Stimulated activated naive CD4-positive, alpha-beta T cell treated with Interleukin-2 at 50 U/mL for 16 hours (primary cell): ENCODE results near the gene BCDIN3D.
"Not testable (repeated sequence)": the region's sequence is repeated elsewhere in the genome, so short reads cannot be mapped to it uniquely, and the experiment has no call there.

Experiments
- DNase-seq: peaks from one replicate; lab custom pipeline; 2025; lab: John Stamatoyannopoulos, UW

The BCDIN3D gene, protein sequence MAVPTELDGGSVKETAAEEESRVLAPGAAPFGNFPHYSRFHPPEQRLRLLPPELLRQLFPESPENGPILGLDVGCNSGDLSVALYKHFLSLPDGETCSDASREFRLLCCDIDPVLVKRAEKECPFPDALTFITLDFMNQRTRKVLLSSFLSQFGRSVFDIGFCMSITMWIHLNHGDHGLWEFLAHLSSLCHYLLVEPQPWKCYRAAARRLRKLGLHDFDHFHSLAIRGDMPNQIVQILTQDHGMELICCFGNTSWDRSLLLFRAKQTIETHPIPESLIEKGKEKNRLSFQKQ

DNA sequence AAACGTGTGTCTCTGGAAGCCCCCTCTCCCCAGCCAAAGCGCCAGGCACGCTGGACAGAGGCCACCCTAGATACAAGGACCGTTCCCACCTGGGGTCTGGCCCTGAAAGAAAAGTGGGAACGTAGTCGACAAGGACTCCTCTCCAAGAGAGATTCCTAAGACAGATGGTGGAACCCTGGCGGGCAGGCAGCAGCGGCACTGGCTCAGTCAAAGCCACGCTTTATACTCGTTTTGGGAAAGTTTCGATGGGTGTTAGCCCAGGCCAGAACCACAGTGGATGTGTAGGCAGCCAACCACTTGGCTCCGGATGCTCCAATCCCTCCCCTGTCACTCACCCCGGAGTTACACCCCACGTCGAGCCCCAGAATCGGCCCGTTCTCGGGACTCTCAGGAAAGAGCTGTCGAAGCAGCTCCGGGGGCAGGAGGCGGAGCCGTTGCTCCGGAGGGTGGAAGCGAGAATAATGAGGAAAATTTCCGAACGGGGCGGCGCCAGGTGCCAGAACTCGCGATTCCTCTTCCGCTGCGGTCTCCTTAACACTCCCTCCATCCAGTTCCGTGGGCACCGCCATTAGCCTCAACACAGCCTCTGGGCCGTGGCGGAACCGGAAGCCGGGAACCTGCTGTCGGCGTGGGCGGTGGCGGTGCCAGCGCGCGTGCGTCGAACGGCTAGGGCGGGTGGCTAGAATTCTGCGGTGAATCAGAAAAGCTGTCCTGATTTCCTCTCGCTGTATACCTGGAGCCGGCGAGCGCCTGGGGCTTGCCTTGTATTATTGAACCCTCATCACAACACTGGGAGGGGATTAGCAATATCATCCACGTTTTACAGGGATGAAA, at the start of gene BCDIN3D:
Gene BCDIN3D (minus strand): TSS at position 588 of the 834 bp plus-strand sequence. CDS start 19 bp downstream, at position 569.
- peak; percentile 92 for DNase-seq

GRCh38 chr12:49892084-49892731, 49.3 kb upstream of the BCDIN3D start:
- DNase-seq = no peak

DNA sequence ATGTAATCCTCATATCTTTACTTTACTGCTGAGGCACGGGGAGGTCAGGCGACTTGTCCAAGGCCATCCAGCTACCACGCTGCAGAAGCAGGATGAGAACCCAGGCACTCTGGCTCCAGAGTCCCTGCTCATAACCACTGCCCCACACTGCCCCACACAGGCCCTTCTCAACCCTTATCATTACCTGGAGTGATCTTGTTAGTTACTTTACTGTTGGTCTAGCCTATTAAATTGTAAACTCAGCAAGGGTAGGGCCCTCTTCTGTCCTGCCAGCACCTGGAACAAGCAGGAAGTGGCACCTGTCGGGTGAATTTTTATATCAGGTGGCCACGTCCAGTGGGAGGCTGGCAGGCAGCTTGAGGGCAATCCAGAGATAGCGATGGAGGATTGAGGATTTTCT, 48.6 kb upstream of the BCDIN3D start:
- no peak for DNase-seq

- DNase-seq = no peak
Measured at GRCh38 chr12:49891012-49891411, 48.1 kb upstream of the BCDIN3D start.

DNA sequence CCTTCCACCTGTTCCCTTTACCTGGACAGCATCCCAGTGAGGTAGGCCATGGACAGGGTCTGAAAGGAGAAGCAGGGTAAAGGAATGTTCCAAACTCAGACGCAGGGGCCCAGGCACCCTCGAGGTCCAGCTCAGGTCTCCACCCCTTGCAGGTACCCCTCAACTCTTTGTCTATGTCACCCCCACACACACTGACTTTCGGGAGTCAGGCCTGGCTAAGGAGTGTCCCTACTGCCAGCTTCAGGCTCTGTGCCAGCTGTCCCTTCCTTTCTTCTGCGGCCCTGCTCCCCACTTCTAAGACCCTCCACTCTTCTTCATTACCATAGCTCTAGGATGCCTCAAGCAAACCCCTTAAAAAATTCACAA, 47.2 kb upstream of the BCDIN3D start:
- DNase-seq = no peak

DNA sequence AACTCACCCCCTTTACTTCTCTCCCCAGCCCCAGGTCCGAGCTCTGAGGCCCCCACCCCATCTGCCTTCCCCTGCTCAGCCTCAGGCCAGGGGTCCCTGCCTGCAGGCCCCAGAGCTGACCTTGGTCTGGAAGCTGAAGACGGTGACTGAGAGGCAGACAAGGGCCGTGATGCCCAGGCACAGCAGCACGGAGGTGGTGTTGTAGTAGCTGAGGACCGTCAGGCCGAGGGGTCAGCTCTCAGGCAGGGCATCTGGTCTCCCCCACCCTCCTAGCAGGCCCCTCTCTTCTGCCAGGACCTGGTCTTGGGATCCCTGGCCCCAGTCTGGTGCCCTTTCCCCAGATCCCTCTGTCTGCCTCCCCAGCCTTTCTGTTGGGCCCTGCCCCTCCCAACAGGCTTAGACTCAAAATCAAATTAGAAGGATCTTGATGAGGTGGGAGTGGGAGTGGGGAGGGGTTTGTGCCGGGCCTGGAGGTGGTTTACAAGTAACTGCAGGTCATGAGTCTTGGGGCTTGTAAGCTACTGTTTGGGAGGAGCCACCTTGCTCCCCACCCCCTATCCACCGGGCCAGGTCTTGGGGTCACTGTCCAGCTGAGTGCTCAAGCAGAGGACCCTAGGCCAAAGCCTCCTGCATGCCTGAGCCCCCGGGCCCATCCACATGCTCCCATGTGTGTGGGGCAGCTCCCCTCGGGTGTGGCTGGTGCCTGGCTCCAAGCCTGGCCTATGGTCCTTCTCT, 46.6 kb upstream of the BCDIN3D start:
- DNase-seq = no peak

DNA sequence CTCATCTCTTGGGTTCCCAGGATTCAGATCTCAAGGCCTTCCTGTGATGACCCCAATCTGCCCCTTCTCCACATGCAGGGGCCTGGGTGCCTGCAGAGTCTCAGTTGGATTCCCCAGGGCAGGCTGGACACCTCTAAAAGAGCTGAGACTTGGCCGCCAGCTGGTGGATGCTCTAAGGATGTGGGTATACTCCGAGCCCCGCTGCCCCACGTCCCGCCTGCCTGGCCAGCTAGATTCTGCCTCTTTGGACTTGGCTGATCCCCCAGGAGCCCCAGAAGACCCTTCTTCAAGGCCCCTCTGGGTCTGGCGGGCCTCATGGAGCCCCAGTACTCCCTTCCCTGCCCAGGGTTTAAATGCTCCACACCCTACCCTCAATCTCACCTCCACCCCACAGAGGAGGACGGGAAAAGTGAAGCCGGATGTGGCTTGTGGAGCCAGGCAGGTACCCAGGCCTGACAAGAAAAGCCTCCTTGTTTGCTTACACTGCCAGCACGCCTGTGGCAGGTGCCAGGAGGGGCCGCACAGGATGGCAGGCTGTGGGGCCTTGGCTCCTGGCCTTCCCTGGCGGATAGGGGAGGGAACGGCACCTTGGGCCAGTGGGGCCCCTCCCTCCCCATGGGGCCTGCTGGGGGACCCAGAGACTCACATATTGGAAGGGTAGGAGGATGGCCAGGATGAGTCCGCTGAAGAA, 45.7 kb upstream of the BCDIN3D start:
- no peak for DNase-seq

- no peak for DNase-seq
Measured at GRCh38 chr12:49887536-49888401, 44.9 kb upstream of the BCDIN3D start.

- DNase-seq = no peak
Measured at GRCh38 chr12:49887091-49887490, 44.2 kb upstream of the BCDIN3D start.

- DNase-seq = no peak
Measured at GRCh38 chr12:49885663-49886461, 43.0 kb upstream of the BCDIN3D start.

- DNase-seq = no peak
Measured at GRCh38 chr12:49885118-49885517, 42.2 kb upstream of the BCDIN3D start.

DNA sequence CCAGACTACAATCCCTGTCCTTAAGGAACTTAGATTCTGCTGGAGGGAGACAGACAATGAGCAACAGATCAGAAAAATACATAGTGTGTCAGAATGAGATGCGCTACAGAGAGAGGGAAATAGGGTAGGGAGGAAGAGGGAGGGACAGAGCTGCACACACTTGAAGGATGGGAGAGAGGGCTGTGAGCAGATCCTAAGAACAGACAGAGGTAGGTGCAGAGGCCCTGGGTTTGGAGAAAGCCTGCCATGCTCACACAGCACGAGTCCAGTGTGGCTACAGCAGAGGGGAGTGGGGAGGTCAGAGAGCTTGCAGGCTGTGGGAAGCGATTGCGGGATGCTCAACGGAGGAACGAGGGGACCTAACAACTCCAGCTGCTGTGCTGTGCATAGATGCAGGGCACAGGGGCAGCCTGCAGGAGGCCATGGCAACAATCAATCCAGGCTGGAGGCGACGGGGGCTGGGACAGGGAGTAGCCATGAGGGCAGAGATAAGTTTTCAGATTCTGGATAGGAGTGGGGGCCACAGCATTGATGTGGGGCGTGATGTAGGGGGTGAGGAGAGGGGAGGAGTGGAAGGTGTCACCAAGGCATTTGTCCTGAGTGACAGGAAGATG, 40.1 kb upstream of the BCDIN3D start:
- DNase-seq = no peak

DNA sequence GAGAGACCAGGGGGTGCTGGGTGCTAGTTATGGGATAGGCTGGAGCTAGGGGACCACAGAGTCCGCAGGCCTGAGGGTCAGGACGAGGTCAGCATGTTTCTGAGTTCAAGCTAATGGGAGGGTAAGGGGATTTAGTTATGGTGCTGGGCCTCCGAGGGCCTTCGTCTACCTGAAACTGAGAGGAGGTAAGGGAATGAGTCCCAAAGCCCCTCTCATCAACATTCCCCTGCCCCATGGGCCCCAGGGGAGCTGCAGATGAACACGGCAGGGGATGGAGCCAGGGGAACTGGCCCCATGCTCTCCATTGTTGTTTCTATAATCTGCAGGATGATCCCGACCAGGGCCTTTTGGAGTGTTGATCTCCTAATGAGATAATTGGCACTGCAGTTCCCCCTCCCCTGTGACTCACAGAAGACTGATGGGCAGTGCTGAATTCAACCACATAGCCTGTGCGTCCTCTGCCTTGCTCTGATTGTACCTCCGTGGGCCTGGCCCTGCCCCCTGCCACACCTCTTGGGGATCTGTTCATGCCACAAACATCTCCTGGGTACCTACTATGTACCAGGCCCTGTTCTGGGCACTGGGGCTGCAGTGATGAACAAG, 39.4 kb upstream of the BCDIN3D start:
- DNase-seq = no peak

GRCh38 chr12:49881415-49882247, 38.7 kb upstream of the BCDIN3D start:
- DNase-seq = no peak

GRCh38 chr12:49880756-49881414, 38.0 kb upstream of the BCDIN3D start:
- no peak for DNase-seq

GRCh38 chr12:49879065-49879464, 36.2 kb upstream of the BCDIN3D start:
- DNase-seq = not testable (repeated sequence)

- DNase-seq = no peak
Measured at GRCh38 chr12:49878021-49878420, 35.1 kb upstream of the BCDIN3D start.
